ENCODE results near the gene TAF8.

DNA sequence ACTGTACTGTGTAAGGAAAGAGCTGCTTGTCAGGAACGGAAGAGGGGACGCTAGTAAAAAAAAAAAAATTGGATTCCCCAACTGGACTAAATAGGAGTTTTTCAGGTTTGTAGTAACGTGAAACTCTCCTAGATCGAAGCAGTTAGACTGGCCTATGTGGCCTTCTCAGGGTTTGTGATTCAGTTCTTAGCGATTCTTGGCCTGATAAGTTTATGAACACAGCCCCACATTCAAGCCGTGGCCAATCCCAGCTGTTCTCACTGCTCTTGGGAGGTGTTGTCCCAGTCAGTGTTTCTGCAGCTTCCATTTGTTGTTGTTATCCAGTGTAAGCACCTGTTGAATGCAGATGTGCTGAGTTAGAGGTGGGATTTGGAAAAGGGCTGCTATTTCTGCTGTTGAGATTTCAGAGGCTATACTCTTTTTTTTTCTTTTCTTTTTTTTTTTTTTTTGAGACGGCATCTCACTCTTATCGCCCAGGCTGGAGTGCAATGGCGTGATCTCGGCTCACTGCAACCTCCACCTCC lies 29.7 kb downstream of the TAF8 start:
- TF ChIP-seq CTCF (IDR thresholded peaks at IDR 0.05; ENCODE audit: low read length) (no peak), EZH2 (optimal IDR thresholded peaks at IDR 0.05; ENCODE audit: low read depth, low read length) (no peak)

All from MM.1S (cell line).